Liver (tissue), 9 donors: ENCODE results near the gene SFXN5. TPM values are rescaled to one million over a fixed set of nuclear protein-coding genes. Genes with fewer than 3 reads are reported as not detected.

Experiments
- DNase-seq: peaks from one replicate; pipeline ENCODE4 v3.0.0-alpha.2; 2017; ENCODE audit warnings: low spot score
- H3K27ac ChIP-seq, 2 donors: one replicate each; pipeline ENCODE4 v1.7.0; 2013; ENCODE audit warnings: inconsistent platforms in 2 of 2, low read length in 2 of 2, control low read depth in 1 of 2, low read depth in 1 of 2, mild to moderate bottlenecking in 1 of 2
- H3K27me3 ChIP-seq, 4 donors: one replicate each; pipeline versions ENCODE4 v1.6.1 to v1.7.0; 2013; ENCODE audit warnings: low read length in 3 of 4, inconsistent platforms in 1 of 4, mild to moderate bottlenecking in 1 of 4, moderate library complexity in 1 of 4; ENCODE audit not compliant: control insufficient read depth in 4 of 4, insufficient read depth in 4 of 4
- H3K36me3 ChIP-seq, 4 donors: one replicate each; pipeline versions ENCODE4 v1.6.1 to v1.7.0; 2013; ENCODE audit warnings: low read length in 3 of 4, mild to moderate bottlenecking in 3 of 4, low read depth in 1 of 4, moderate library complexity in 1 of 4; ENCODE audit not compliant: control insufficient read depth in 4 of 4, insufficient read depth in 3 of 4
- H3K4me1 ChIP-seq, 4 donors: one replicate each; pipeline versions ENCODE4 v1.6.1 to v1.7.0; 2013; ENCODE audit warnings: low read length in 3 of 4, mild to moderate bottlenecking in 3 of 4, moderate library complexity in 1 of 4; ENCODE audit not compliant: control insufficient read depth in 4 of 4, insufficient read depth in 4 of 4
- H3K4me3 ChIP-seq, 3 donors: one replicate each; pipeline versions ENCODE4 v1.6.1 to v1.7.0; 2013; ENCODE audit warnings: low read length in 3 of 3, control low read depth in 1 of 3, low read depth in 1 of 3, mild to moderate bottlenecking in 1 of 3
- H3K9ac ChIP-seq, 2 donors: one replicate each; pipeline ENCODE4 v1.7.0; 2013; ENCODE audit warnings: low read length in 2 of 2, mild to moderate bottlenecking in 2 of 2, moderate library complexity in 2 of 2, control low read depth in 1 of 2, low read depth in 1 of 2
- H3K9me3 ChIP-seq, 4 donors: one replicate each; pipeline versions ENCODE4 v1.6.1 to v1.7.0; 2013; ENCODE audit warnings: low read length in 3 of 4; ENCODE audit not compliant: control insufficient read depth in 4 of 4
- EGR1 ChIP-seq, 2 donors: IDR thresholded peaks; 2 replicates each; pipeline ENCODE4 v1.6.1; 2016 to 2018; ENCODE audit warnings: antibody characterized with exemption in 2 of 2, low read depth in 2 of 2
- FOXA1 ChIP-seq: IDR thresholded peaks from 2 replicates; pipeline ENCODE4 v1.6.1; 2016; ENCODE audit warnings: antibody characterized with exemption
- FOXA2 ChIP-seq: IDR thresholded peaks from 2 replicates; pipeline ENCODE4 v1.6.1; 2016; ENCODE audit warnings: antibody characterized with exemption
- GABPA ChIP-seq, 2 donors: IDR thresholded peaks in 1 of 2; conservative IDR thresholded peaks in 1 of 2; 2 replicates each; pipeline ENCODE4 v1.6.1; 2016; ENCODE audit warnings: antibody characterized with exemption in 2 of 2, mild to moderate bottlenecking in 1 of 2, moderate library complexity in 1 of 2
- HNF4A ChIP-seq, 2 donors: conservative IDR thresholded peaks; 2 replicates each; pipeline ENCODE4 v1.6.1; 2016; ENCODE audit warnings: antibody characterized with exemption in 2 of 2, mild to moderate bottlenecking in 2 of 2
- HNF4G ChIP-seq: IDR thresholded peaks from 2 replicates; pipeline ENCODE4 v1.6.1; 2016; ENCODE audit warnings: antibody characterized with exemption
- JUND ChIP-seq, 2 donors: IDR thresholded peaks; 2 replicates each; pipeline ENCODE4 v1.6.1; 2016; ENCODE audit warnings: antibody characterized with exemption in 2 of 2
- NR2F2 ChIP-seq: IDR thresholded peaks from 2 replicates; pipeline ENCODE4 v1.6.1; 2016; ENCODE audit warnings: antibody characterized with exemption
- RAD21 ChIP-seq, 2 donors: IDR thresholded peaks; 2 replicates each; pipeline ENCODE4 v1.6.1; 2016; ENCODE audit warnings: antibody characterized with exemption in 2 of 2, mild to moderate bottlenecking in 2 of 2
- RXRA ChIP-seq, 2 donors: IDR thresholded peaks; 2 replicates each; pipeline ENCODE4 v1.6.1; 2017 to 2018; ENCODE audit warnings: antibody characterized with exemption in 2 of 2, mild to moderate bottlenecking in 1 of 2
- SP1 ChIP-seq: IDR thresholded peaks from 2 replicates; pipeline ENCODE4 v1.6.1; 2018; ENCODE audit warnings: antibody characterized with exemption, mild to moderate bottlenecking
- TAF1 ChIP-seq: conservative IDR thresholded peaks from 2 replicates; pipeline ENCODE4 v1.6.1; 2016; ENCODE audit warnings: antibody characterized with exemption, mild to moderate bottlenecking
- YY1 ChIP-seq: IDR thresholded peaks from 2 replicates; pipeline ENCODE4 v1.6.1; 2016; ENCODE audit warnings: antibody characterized with exemption, mild to moderate bottlenecking
- WGBS: extraction: QIAGEN DNeasy Blood & Tissue Kit; methylation state at CpG from one replicate; pipeline ENCODE4 v1.1.7; 2013; 5-methylcytosine and 5-hydroxymethylcytosine counted together
- polyA plus RNA-seq, 2 donors: library from polyadenylated mRNA; stranded (reverse) in 1 of 2; unstranded in 1 of 2; fragments of 200-250 nt in 1 of 2; fragments of >200 nt in 1 of 2; fragmentation: Nextera tagmentation in 1 of 2; extraction: Ambion mirVana in 1 of 2; gene quantifications; one replicate each; pipeline versions ENCODE4 v1.2.1 to v1.2.3, GENCODE V29; 2013 to 2015
- total RNA-seq, 2 donors: library from RNA; depleted of rRNA; stranded (reverse); fragments of >200 nt; gene quantifications; one replicate each; pipeline ENCODE4 v1.2.3, GENCODE V29; 2014
- TF ChIP-seq, protein P1 (sequence below): IDR thresholded peaks from 2 replicates; pipeline ENCODE4 v1.6.1; 2016; ENCODE audit warnings: antibody characterized with exemption
- TF ChIP-seq, protein P2 (sequence below): fragments of 150-350 bp; IDR thresholded peaks from 2 replicates; pipeline ENCODE4 v1.5.1; 2017; ENCODE audit warnings: improper control_type of control experiment, low read depth, low read length; ENCODE audit not compliant: missing input control
- TF ChIP-seq, protein P3 (sequence below): IDR thresholded peaks from 2 replicates; pipeline ENCODE4 v1.6.1; 2016; ENCODE audit warnings: antibody characterized with exemption, mild to moderate bottlenecking
- TF ChIP-seq, protein P4 (sequence below): IDR thresholded peaks from 2 replicates; pipeline ENCODE4 v1.6.1; 2016; ENCODE audit warnings: antibody characterized with exemption
- donor health status: healthy.
- donor health status: healthy.
- donor health status: healthy.
- donor health status: healthy.
- donor health status: healthy.

SFXN5 gene
- total and polyA plus RNA-seq, 4 donors = 23.3 to 58.2 (median 29.5) TPM

DNA sequence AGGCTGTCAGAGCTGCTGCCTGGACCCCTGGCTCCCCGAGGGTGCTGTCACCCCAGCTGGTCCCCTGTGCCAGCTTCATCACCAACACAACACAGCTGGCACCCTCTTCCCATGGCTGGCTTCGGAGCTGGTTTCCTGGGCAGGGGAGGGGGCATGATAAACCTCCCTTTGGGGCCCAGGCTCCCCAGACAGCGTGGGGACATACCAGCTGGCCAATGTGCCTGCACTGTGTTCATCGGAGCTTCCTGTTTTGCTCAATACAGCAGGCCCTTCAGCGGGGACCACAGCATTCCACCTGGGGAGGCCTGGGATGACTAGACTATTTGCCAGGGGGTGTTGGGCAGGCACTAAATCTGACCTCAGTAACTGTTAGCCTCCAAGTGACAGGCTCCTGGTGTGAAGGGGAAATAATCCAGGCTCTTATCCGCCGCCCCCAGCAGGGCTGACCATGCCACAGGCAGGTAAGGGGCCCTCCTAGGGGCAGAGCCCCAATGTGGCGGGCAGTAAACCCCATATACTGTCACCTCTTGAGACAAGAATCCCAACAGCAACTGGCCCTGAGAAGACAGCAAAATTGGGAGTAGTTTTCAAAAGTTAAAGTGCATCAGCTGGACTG lies 109.6 kb downstream of the SFXN5 start:
- 91% methylated on average over 8 of the region's 8 CpGs for WGBS

DNA sequence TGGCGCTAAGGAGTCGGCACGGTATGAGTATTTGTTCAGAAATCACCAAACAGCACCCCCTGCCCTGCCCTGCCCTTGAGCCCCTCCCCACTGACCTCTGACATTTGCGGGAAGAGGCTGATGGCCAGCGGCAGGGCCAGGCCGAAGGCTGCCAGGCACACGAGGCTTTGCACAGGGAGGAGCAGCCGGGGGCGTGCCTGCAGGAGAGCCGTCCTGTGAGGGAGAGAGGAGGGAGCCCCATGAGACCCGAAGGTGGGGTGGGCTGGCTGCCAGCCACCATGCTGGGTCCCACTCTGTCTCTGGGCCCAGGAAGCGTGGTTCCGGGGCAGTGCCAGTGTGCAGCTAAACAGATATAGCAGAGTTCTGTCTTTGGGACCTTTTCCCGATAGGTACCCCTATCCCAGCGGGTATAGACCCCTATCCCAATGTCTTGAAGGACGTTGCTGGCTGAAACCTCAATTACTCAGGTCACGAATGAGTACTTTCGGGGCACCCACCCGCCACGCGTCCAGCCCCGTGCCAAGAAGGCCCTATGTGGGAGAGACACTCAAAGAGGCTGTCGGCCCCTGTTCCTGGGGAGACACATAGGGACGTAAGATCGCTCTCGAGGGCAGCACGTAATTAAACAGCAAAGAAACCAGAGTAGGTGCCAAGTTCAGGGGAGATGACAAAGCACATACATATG lies 110.3 kb downstream of the SFXN5 start:
- DNase-seq = no peak
- no peaks in the 10 kb centered on the region for H3K9me3 ChIP-seq
- H3K36me3 ChIP-seq = peaks cover 10 to 65% (median 31%) of the 10 kb centered on the region in 4 donors
- H3K4me1 ChIP-seq = no peaks in the 10 kb centered on the region
- no peak overlapping the region for H3K4me3 ChIP-seq
- H3K9ac ChIP-seq = no peak overlapping the region
- no peak overlapping the region for H3K27ac ChIP-seq
- H3K27me3 ChIP-seq = no peaks in the 10 kb centered on the region
- 92% methylated on average over 27 of the region's 27 CpGs for WGBS
- TF ChIP-seq EGR1 (IDR thresholded peaks at IDR 0.05; ENCODE audit: low read depth in 2 of 2) (no peak), FOXA1 (no peak), NR2F2 (no peak), FOXA2 (no peak), HNF4A (conservative IDR thresholded peaks at IDR 0.05) (no peak), HNF4G (no peak), JUND (IDR thresholded peaks at IDR 0.05) (no peak), SP1 (no peak), GABPA (IDR thresholded peaks at IDR 0.05 in 1 of 2, conservative IDR thresholded peaks at IDR 0.05 in 1 of 2) (no peak), RAD21 (IDR thresholded peaks at IDR 0.05) (no peak), YY1 (no peak), RXRA (IDR thresholded peaks at IDR 0.05) (no peak)
- TF ChIP-seq, protein P1, sequence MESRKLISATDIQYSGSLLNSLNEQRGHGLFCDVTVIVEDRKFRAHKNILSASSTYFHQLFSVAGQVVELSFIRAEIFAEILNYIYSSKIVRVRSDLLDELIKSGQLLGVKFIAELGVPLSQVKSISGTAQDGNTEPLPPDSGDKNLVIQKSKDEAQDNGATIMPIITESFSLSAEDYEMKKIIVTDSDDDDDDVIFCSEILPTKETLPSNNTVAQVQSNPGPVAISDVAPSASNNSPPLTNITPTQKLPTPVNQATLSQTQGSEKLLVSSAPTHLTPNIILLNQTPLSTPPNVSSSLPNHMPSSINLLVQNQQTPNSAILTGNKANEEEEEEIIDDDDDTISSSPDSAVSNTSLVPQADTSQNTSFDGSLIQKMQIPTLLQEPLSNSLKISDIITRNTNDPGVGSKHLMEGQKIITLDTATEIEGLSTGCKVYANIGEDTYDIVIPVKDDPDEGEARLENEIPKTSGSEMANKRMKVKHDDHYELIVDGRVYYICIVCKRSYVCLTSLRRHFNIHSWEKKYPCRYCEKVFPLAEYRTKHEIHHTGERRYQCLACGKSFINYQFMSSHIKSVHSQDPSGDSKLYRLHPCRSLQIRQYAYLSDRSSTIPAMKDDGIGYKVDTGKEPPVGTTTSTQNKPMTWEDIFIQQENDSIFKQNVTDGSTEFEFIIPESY = no peak
- TF ChIP-seq, protein P2, sequence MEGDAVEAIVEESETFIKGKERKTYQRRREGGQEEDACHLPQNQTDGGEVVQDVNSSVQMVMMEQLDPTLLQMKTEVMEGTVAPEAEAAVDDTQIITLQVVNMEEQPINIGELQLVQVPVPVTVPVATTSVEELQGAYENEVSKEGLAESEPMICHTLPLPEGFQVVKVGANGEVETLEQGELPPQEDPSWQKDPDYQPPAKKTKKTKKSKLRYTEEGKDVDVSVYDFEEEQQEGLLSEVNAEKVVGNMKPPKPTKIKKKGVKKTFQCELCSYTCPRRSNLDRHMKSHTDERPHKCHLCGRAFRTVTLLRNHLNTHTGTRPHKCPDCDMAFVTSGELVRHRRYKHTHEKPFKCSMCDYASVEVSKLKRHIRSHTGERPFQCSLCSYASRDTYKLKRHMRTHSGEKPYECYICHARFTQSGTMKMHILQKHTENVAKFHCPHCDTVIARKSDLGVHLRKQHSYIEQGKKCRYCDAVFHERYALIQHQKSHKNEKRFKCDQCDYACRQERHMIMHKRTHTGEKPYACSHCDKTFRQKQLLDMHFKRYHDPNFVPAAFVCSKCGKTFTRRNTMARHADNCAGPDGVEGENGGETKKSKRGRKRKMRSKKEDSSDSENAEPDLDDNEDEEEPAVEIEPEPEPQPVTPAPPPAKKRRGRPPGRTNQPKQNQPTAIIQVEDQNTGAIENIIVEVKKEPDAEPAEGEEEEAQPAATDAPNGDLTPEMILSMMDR = no peak

More for the DNA sequence above, 109.6 kb downstream of the SFXN5 start:
- no peak overlapping the region for H3K9ac ChIP-seq
- peaks cover 10 to 65% (median 31%) of the 10 kb centered on the region in 4 donors for H3K36me3 ChIP-seq
- no peaks in the 10 kb centered on the region for H3K4me1 ChIP-seq
- H3K9me3 ChIP-seq = no peaks in the 10 kb centered on the region
- H3K4me3 ChIP-seq = no peak overlapping the region
- TF ChIP-seq, protein P3, sequence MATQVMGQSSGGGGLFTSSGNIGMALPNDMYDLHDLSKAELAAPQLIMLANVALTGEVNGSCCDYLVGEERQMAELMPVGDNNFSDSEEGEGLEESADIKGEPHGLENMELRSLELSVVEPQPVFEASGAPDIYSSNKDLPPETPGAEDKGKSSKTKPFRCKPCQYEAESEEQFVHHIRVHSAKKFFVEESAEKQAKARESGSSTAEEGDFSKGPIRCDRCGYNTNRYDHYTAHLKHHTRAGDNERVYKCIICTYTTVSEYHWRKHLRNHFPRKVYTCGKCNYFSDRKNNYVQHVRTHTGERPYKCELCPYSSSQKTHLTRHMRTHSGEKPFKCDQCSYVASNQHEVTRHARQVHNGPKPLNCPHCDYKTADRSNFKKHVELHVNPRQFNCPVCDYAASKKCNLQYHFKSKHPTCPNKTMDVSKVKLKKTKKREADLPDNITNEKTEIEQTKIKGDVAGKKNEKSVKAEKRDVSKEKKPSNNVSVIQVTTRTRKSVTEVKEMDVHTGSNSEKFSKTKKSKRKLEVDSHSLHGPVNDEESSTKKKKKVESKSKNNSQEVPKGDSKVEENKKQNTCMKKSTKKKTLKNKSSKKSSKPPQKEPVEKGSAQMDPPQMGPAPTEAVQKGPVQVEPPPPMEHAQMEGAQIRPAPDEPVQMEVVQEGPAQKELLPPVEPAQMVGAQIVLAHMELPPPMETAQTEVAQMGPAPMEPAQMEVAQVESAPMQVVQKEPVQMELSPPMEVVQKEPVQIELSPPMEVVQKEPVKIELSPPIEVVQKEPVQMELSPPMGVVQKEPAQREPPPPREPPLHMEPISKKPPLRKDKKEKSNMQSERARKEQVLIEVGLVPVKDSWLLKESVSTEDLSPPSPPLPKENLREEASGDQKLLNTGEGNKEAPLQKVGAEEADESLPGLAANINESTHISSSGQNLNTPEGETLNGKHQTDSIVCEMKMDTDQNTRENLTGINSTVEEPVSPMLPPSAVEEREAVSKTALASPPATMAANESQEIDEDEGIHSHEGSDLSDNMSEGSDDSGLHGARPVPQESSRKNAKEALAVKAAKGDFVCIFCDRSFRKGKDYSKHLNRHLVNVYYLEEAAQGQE = no peak
- TF ChIP-seq, protein P1 = no peak
- TF ChIP-seq FOXA1 (no peak), YY1 (no peak), RXRA (IDR thresholded peaks at IDR 0.05) (no peak), GABPA (IDR thresholded peaks at IDR 0.05 in 1 of 2, conservative IDR thresholded peaks at IDR 0.05 in 1 of 2) (no peak), TAF1 (no peak), HNF4G (no peak), JUND (IDR thresholded peaks at IDR 0.05) (no peak), NR2F2 (no peak)
- TF ChIP-seq, protein P4, sequence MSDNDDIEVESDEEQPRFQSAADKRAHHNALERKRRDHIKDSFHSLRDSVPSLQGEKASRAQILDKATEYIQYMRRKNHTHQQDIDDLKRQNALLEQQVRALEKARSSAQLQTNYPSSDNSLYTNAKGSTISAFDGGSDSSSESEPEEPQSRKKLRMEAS = no peak
- DNase-seq = no peak
- H3K27ac ChIP-seq = no peak overlapping the region
- no peaks in the 10 kb centered on the region for H3K27me3 ChIP-seq
